Ishikawa (cell line): Measurements from ENCODE around the gene NCOA6.

Source experiments
- CEBPB ChIP-seq: IDR thresholded peaks from 2 replicates; pipeline ENCODE4 v1.6.1; 2012
- CREB1 ChIP-seq: IDR thresholded peaks from 2 replicates; pipeline ENCODE4 v1.6.1; 2012; ENCODE audit warnings: low read depth
- EP300 ChIP-seq: IDR thresholded peaks from 2 replicates; pipeline ENCODE4 v1.6.1; 2012; ENCODE audit warnings: borderline replicate concordance
- NFIC ChIP-seq: IDR thresholded peaks from 2 replicates; pipeline ENCODE4 v1.6.1; 2012
- RAD21 ChIP-seq: IDR thresholded peaks from 2 replicates; pipeline ENCODE4 v1.6.1; 2012; ENCODE audit warnings: low read depth
- TAF1 ChIP-seq: IDR thresholded peaks from 2 replicates; pipeline ENCODE4 v1.6.1; 2012; ENCODE audit warnings: low read depth, mild to moderate bottlenecking
- TCF12 ChIP-seq: IDR thresholded peaks from 2 replicates; pipeline ENCODE4 v1.6.1; 2012; ENCODE audit warnings: low read depth
- TEAD4 ChIP-seq: IDR thresholded peaks from 2 replicates; pipeline ENCODE4 v1.6.1; 2012
- YY1 ChIP-seq: IDR thresholded peaks from 2 replicates; pipeline ENCODE4 v1.6.1; 2012; ENCODE audit warnings: low read depth
- TF ChIP-seq, protein P1 (sequence below): IDR thresholded peaks from 2 replicates; pipeline ENCODE4 v1.6.1; 2012; ENCODE audit warnings: low read depth, mild to moderate bottlenecking
- TF ChIP-seq, protein P2 (sequence below): IDR thresholded peaks from 2 replicates; pipeline ENCODE4 v1.6.1; 2012

GRCh38 chr20:34772437-34772836 lies 53.0 kb downstream of the NCOA6 start:
- TF ChIP-seq YY1 (no peak), RAD21 (no peak), CEBPB (no peak), EP300 (no peak), TAF1 (no peak), TCF12 (no peak), TEAD4 (no peak), CREB1 (no peak), NFIC (no peak)
- TF ChIP-seq, protein P1, sequence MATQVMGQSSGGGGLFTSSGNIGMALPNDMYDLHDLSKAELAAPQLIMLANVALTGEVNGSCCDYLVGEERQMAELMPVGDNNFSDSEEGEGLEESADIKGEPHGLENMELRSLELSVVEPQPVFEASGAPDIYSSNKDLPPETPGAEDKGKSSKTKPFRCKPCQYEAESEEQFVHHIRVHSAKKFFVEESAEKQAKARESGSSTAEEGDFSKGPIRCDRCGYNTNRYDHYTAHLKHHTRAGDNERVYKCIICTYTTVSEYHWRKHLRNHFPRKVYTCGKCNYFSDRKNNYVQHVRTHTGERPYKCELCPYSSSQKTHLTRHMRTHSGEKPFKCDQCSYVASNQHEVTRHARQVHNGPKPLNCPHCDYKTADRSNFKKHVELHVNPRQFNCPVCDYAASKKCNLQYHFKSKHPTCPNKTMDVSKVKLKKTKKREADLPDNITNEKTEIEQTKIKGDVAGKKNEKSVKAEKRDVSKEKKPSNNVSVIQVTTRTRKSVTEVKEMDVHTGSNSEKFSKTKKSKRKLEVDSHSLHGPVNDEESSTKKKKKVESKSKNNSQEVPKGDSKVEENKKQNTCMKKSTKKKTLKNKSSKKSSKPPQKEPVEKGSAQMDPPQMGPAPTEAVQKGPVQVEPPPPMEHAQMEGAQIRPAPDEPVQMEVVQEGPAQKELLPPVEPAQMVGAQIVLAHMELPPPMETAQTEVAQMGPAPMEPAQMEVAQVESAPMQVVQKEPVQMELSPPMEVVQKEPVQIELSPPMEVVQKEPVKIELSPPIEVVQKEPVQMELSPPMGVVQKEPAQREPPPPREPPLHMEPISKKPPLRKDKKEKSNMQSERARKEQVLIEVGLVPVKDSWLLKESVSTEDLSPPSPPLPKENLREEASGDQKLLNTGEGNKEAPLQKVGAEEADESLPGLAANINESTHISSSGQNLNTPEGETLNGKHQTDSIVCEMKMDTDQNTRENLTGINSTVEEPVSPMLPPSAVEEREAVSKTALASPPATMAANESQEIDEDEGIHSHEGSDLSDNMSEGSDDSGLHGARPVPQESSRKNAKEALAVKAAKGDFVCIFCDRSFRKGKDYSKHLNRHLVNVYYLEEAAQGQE, result no peak
- TF ChIP-seq, protein P2, sequence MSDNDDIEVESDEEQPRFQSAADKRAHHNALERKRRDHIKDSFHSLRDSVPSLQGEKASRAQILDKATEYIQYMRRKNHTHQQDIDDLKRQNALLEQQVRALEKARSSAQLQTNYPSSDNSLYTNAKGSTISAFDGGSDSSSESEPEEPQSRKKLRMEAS, result no peak
